ENCODE results near the gene GEN1.

Gene GEN1

GRCh38 chr2:17753803-17754663 is at the start of gene GEN1, which contains the start of gene SMC6:
Gene GEN1 (plus strand): TSS chr2:17754138. CDS start chr2:17759944, 5,806 bp downstream.
Gene SMC6 (minus strand): TSS chr2:17753810. CDS start chr2:17745946, 7,864 bp downstream.
- DNase-seq (ENCODE audit: low read depth in 2 of 2): peak; percentile 84 to 85

- DNase-seq (ENCODE audit: low read depth in 2 of 2): no peak
These were observed 47.1 kb upstream of the GEN1 start for GRCh38 chr2:17706845-17707244.

GRCh38 chr2:17708501-17708900 is 45.4 kb upstream of the GEN1 start:
- no peak for DNase-seq (ENCODE audit: low read depth in 2 of 2)

- DNase-seq (ENCODE audit: low read depth in 2 of 2): no peak
These were observed 44.0 kb upstream of the GEN1 start for GRCh38 chr2:17709897-17710296.

GRCh38 chr2:17710547-17711248 is 43.2 kb upstream of the GEN1 start:
- DNase-seq (ENCODE audit: low read depth in 2 of 2): no peak

- no peak for DNase-seq (ENCODE audit: low read depth in 2 of 2)
These were observed 40.6 kb upstream of the GEN1 start for GRCh38 chr2:17713291-17713690.

GRCh38 chr2:17717666-17718065 is 36.3 kb upstream of the GEN1 start:
- DNase-seq (ENCODE audit: low read depth in 2 of 2): no peak

- no peak for DNase-seq (ENCODE audit: low read depth in 2 of 2)
These were observed 35.2 kb upstream of the GEN1 start for GRCh38 chr2:17718689-17719088.

GRCh38 chr2:17719562-17720371 is 34.2 kb upstream of the GEN1 start:
- DNase-seq (ENCODE audit: low read depth in 2 of 2): no peak

- DNase-seq (ENCODE audit: low read depth in 2 of 2): no peak
These were observed 25.7 kb upstream of the GEN1 start for GRCh38 chr2:17728210-17728609.

- no peak for DNase-seq (ENCODE audit: low read depth in 2 of 2)
These were observed 24.1 kb upstream of the GEN1 start for GRCh38 chr2:17729880-17730279.

- no peak for DNase-seq (ENCODE audit: low read depth in 2 of 2)
These were observed 20.3 kb upstream of the GEN1 start for GRCh38 chr2:17733599-17733998.

- DNase-seq (ENCODE audit: low read depth in 2 of 2): no peak
These were observed 18.1 kb upstream of the GEN1 start for GRCh38 chr2:17735864-17736263.

- DNase-seq (ENCODE audit: low read depth in 2 of 2): no peak
These were observed 16.9 kb upstream of the GEN1 start for GRCh38 chr2:17736989-17737388.

- DNase-seq (ENCODE audit: low read depth in 2 of 2): no peak
These were observed 13.7 kb upstream of the GEN1 start for GRCh38 chr2:17740203-17740602.

GRCh38 chr2:17747684-17748452 is 6.1 kb upstream of the GEN1 start:
- DNase-seq (ENCODE audit: low read depth in 2 of 2): no peak

- no peak for DNase-seq (ENCODE audit: low read depth in 2 of 2)
These were observed 5.2 kb upstream of the GEN1 start for GRCh38 chr2:17748745-17749144.

GRCh38 chr2:17749753-17750438 is 4.0 kb upstream of the GEN1 start:
- no peak for DNase-seq (ENCODE audit: low read depth in 2 of 2)

- no peak for DNase-seq (ENCODE audit: low read depth in 2 of 2)
These were observed 1.7 kb upstream of the GEN1 start for GRCh38 chr2:17752246-17752645.

- DNase-seq (ENCODE audit: low read depth in 2 of 2): peak; percentile 9 to 19
These were observed 791 bp upstream of the GEN1 start for GRCh38 chr2:17752892-17753802.

All from stimulated activated CD4-positive, alpha-beta T cell treated with anti-CD3 and anti-CD28 coated beads, Interleukin-15, amount 100 ng/mL, for 48 hours (primary cell).